ENCODE measurements around the gene PFDN5. TPM values are rescaled to one million over a fixed set of nuclear protein-coding genes. Genes with fewer than 3 reads are reported as not detected.
A peak's percentile ranks its signal among the peaks of the same experiment; 100 is the strongest.

Gene PFDN5
- polyA plus RNA-seq, 1 experiment, result 965 TPM

GRCh38 chr12:53267306-53267998, 27.9 kb upstream of the PFDN5 start:
- no peak for TF ChIP-seq CTCF (IDR thresholded peaks at IDR 0.05; ENCODE audit: insufficient read depth, low read depth, low read length)
- no peak for DNase-seq (ENCODE audit: low read depth)
- peak overlapping the region; percentile 78 for H3K4me3 ChIP-seq (ENCODE audit: low read depth, low read length)
- CTCF ChIA-PET, result interaction anchor here (0.7 to 6.7 kb wide), 16 partner anchors 9 to 108 kb away, joined by 3 to 68 read pairs (median 4); a partner anchor contains a TSS
- H3K27me3 ChIP-seq (ENCODE audit: control insufficient read depth, insufficient read depth, low read length), result no peaks in the 10 kb centered on the region
- POLR2A ChIA-PET, result interaction anchor here (1.0 kb wide), 1 partner anchor 44 kb away, joined by 3 read pairs; no protein-coding TSS in a partner anchor
- H3K36me3 ChIP-seq (ENCODE audit: control insufficient read depth, insufficient read depth, low read length), result no peaks in the 10 kb centered on the region

GRCh38 chr12:53267999-53268629, 27.2 kb upstream of the PFDN5 start, which contains the start of gene ESPL1:
Gene ESPL1 (plus strand): TSS chr12:53268299. CDS start chr12:53268767, 468 bp downstream.
- TF ChIP-seq CTCF (IDR thresholded peaks at IDR 0.05; ENCODE audit: insufficient read depth, low read depth, low read length), result peak; percentile 31; the same call in 1 of the 2 replicates
- CTCF ChIA-PET, result interaction anchor here (0.7 to 6.7 kb wide), 14 partner anchors 9 to 109 kb away, joined by 3 to 68 read pairs (median 4); a partner anchor contains a TSS
- DNase-seq (ENCODE audit: low read depth), result peak; percentile 26
- no peaks in the 10 kb centered on the region for H3K27me3 ChIP-seq (ENCODE audit: control insufficient read depth, insufficient read depth, low read length)
- POLR2A ChIA-PET, result interaction anchor here (1.0 kb wide), 1 partner anchor 45 kb away, joined by 3 read pairs; no protein-coding TSS in a partner anchor
- no peaks in the 10 kb centered on the region for H3K36me3 ChIP-seq (ENCODE audit: control insufficient read depth, insufficient read depth, low read length)
- peak within 1 kb of the TSS; percentile 78 for H3K4me3 ChIP-seq (ENCODE audit: low read depth, low read length)

- CTCF ChIA-PET, result interaction anchor here (0.7 to 6.7 kb wide), 13 partner anchors 8 to 198 kb away, joined by 3 to 68 read pairs (median 4); a partner anchor contains a TSS
- POLR2A ChIA-PET, result interaction anchor here (0.6 kb wide), 1 partner anchor 8 kb away, joined by 7 read pairs; no protein-coding TSS in a partner anchor
- no peaks in the 10 kb centered on the region for H3K36me3 ChIP-seq (ENCODE audit: control insufficient read depth, insufficient read depth, low read length)
- TF ChIP-seq CTCF (IDR thresholded peaks at IDR 0.05; ENCODE audit: insufficient read depth, low read depth, low read length), result no peak
- no peaks in the 10 kb centered on the region for H3K27me3 ChIP-seq (ENCODE audit: control insufficient read depth, insufficient read depth, low read length)
- DNase-seq (ENCODE audit: low read depth), result no peak
- H3K4me3 ChIP-seq (ENCODE audit: low read depth, low read length), result peak overlapping the region; percentile 78
Measured at GRCh38 chr12:53268630-53269562, 26.4 kb upstream of the PFDN5 start.

- no peak for DNase-seq (ENCODE audit: low read depth)
- no peak for TF ChIP-seq CTCF (IDR thresholded peaks at IDR 0.05; ENCODE audit: insufficient read depth, low read depth, low read length)
- ChIA-PET CTCF (interaction anchor here (0.6 kb wide), 1 partner anchor 33 kb away, joined by 3 read pairs; a partner anchor contains a TSS), POLR2A (interaction anchor here (0.6 kb wide), 1 partner anchor 24 kb away, joined by 3 read pairs; no protein-coding TSS in a partner anchor)
- no peaks in the 10 kb centered on the region; the same call in 1 of the 2 replicates for H3K36me3 ChIP-seq (ENCODE audit: control insufficient read depth, insufficient read depth, low read length)
- H3K4me3 ChIP-seq (ENCODE audit: low read depth, low read length), result no peak overlapping the region
- H3K27me3 ChIP-seq (ENCODE audit: control insufficient read depth, insufficient read depth, low read length), result no peaks in the 10 kb centered on the region
Measured at GRCh38 chr12:53274445-53274844, 20.9 kb upstream of the PFDN5 start.
